ENCODE data around the gene ARAP1. TPM values are rescaled to one million over a fixed set of nuclear protein-coding genes. Genes with fewer than 3 reads are reported as not detected.

The ARAP1 gene
- total and polyA plus RNA-seq, 7 donors: 31.9 to 135 (median 61.5) TPM

DNA sequence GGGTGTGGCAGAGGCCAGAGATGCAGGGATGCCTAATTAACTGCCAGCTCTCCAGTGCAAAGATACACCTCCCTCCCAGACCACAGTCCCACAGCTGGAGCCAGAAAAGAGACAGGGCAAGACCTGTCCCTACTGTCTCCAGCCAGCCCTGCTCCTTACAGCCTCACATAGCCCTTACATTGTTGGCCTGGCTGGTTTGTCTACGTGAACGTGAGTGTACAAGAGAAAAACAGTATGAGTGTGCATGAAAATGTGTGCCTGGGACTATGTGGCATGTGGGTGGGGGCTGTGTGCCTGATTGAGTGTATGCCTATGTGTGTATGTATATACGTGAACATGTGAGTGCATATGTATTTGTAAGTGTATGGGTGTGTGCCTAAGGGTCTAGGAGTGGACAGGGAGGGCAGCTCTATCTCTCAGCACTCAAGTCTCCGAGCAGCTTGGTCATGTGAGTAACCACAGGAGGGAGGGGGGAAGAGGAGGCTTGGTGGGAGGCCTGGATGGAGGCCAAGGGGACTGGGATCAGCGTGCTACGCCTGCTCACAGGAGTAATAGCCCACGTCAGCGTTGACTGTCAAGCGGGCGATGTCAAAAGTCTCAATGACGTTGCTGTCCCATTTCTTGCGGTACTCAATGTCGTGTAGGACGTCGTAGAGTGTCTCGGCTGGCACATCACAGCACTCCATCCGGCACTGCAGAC is 6.6 kb upstream of the ARAP1 start:
- no peaks in the 10 kb centered on the region for H3K9me3 ChIP-seq
- no peak overlapping the region for H3K4me3 ChIP-seq
- DNase-seq: no peak
- 67 to 69% methylated on average over 17 of the region's 17 CpGs for WGBS, 2 donors
- intact Hi-C loops (cut with DNase I): no loop called here
- no peaks in the 10 kb centered on the region for H3K27me3 ChIP-seq
- H3K36me3 ChIP-seq: peaks cover 0 to 11% (median 0%) of the 10 kb centered on the region in 4 donors
- H3K4me1 ChIP-seq: no peaks in the 10 kb centered on the region
- H3K27ac ChIP-seq: no peak overlapping the region
- TF ChIP-seq, protein P1, sequence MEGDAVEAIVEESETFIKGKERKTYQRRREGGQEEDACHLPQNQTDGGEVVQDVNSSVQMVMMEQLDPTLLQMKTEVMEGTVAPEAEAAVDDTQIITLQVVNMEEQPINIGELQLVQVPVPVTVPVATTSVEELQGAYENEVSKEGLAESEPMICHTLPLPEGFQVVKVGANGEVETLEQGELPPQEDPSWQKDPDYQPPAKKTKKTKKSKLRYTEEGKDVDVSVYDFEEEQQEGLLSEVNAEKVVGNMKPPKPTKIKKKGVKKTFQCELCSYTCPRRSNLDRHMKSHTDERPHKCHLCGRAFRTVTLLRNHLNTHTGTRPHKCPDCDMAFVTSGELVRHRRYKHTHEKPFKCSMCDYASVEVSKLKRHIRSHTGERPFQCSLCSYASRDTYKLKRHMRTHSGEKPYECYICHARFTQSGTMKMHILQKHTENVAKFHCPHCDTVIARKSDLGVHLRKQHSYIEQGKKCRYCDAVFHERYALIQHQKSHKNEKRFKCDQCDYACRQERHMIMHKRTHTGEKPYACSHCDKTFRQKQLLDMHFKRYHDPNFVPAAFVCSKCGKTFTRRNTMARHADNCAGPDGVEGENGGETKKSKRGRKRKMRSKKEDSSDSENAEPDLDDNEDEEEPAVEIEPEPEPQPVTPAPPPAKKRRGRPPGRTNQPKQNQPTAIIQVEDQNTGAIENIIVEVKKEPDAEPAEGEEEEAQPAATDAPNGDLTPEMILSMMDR (IDR thresholded peaks at IDR 0.05): no peak
- TF ChIP-seq EP300 (IDR thresholded peaks at IDR 0.05): no peak
- no peak for TF ChIP-seq POLR2AphosphoS5 (IDR thresholded peaks at IDR 0.05)
- TF ChIP-seq POLR2A (IDR thresholded peaks at IDR 0.05): no peak

DNA sequence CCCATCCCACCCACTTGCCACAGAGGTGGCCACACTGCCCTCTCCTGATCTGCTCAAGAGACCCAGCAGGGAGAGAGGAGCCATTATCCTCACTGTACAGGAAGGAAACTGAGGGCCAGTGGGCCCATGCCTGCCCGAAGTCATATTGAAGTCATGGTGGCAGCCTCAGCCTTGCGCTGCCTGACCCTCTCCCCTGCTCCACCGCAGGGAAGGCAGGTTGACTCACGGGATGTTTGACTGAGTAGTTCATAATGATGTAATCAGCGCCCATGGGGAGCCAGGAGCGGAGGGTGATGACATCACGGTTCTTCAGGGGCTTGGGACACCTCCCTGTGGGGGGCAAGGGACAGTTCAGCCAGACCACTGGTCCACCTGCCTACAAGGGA is 6.1 kb upstream of the ARAP1 start:
- Histone ChIP-seq H3K36me3 (peaks cover 0 to 11% (median 0%) of the 10 kb centered on the region in 4 donors), H3K27me3 (no peaks in the 10 kb centered on the region), H3K4me3 (no peak overlapping the region), H3K9me3 (no peaks in the 10 kb centered on the region), H3K27ac (no peak overlapping the region), H3K4me1 (peaks cover 0 to 5% (median 1%) of the 10 kb centered on the region in 4 donors)
- DNase-seq: no peak
- WGBS, 2 donors: 89 to 91% methylated on average over 7 of the region's 7 CpGs
- intact Hi-C loops (cut with DNase I): no loop called here
- no peak for TF ChIP-seq POLR2A (IDR thresholded peaks at IDR 0.05)
- no peak for TF ChIP-seq POLR2AphosphoS5 (IDR thresholded peaks at IDR 0.05)
- TF ChIP-seq, protein P1 (IDR thresholded peaks at IDR 0.05): no peak
- TF ChIP-seq EP300 (IDR thresholded peaks at IDR 0.05): no peak

DNA sequence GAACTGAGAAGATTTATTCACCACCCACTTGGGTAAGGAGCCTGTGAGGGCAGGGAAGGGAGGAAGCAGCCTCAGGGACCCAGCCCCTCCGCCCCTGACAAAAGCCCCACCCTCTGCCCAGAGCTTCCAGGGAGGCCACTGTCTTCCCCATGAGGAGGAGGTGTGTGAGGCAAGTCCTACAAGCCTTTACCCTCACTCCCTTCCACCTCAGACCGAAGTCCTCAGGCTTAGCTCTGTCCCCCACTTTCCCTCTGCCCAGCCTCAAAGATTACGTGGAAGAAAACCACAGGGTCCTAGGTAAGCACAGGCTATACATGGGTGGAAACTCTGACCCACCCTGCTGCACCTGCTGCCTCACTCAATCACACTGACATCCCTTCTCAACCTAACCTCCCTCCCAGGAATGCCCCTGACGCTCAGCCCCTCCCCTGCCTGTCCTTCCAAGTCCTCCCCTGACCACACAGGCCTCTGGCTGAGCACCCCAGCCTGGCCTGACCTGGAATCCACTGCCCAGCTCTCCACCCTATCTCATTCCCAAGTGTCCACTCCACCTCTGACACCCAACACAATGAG is 3.6 kb upstream of the ARAP1 start:
- no peaks in the 10 kb centered on the region for H3K9me3 ChIP-seq
- intact Hi-C loops (cut with DNase I): loop anchor here (2.0 kb wide), 1 partner anchor 17 kb away; no protein-coding TSS in a partner anchor
- H3K27me3 ChIP-seq: no peaks in the 10 kb centered on the region
- peaks cover 0 to 26% (median 22%) of the 10 kb centered on the region in 4 donors for H3K4me1 ChIP-seq
- no peak overlapping the region for H3K27ac ChIP-seq
- no peak for TF ChIP-seq POLR2AphosphoS5 (IDR thresholded peaks at IDR 0.05)
- TF ChIP-seq, protein P1 (IDR thresholded peaks at IDR 0.05): no peak
- no peak overlapping the region for H3K4me3 ChIP-seq
- 76 to 85% methylated on average over 4 of the region's 4 CpGs for WGBS, 2 donors
- no peak for DNase-seq
- H3K36me3 ChIP-seq: peaks cover 0 to 11% (median 0%) of the 10 kb centered on the region in 4 donors

DNA sequence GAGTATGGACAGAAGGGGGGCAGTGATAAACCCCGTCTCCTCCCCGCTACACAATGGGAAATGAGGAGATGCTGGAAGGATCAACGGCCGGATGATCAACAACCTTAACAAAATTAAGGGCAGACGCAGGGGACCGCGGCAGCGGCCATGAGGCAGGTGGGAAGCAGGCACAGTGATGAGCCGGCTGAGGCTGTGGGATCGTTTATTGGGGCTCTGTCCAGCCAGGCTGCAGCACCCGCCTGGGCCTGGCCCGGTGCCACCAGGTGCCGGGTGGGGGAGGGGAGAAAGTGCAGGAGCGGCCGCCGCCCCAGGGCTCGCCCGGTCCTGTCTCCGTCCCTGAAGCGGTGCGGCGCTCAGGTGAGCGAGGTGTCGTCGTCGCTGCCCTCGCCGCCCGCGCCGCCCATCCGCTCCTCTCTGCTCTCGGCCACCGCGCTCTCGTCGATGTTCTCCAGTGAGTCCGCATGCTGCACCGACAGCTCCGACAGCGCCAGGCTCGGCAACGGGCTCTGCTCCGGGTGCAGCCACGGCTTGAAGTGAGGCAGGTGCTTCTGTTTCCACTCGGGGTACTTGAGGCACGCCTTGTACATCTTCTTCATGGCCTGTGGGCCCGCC is 2.4 kb upstream of the ARAP1 start:
- WGBS, 2 donors: 80 to 91% methylated on average over 48 of the region's 48 CpGs
- TF ChIP-seq EP300 (IDR thresholded peaks at IDR 0.05) (no peak), POLR2AphosphoS5 (IDR thresholded peaks at IDR 0.05) (no peak), POLR2A (IDR thresholded peaks at IDR 0.05) (no peak)
- TF ChIP-seq, protein P1 (IDR thresholded peaks at IDR 0.05): no peak

More for the DNA sequence above, 2.4 kb upstream of the ARAP1 start:
- Histone ChIP-seq H3K36me3 (peaks cover 0 to 11% (median 0%) of the 10 kb centered on the region in 4 donors), H3K9me3 (no peaks in the 10 kb centered on the region), H3K27me3 (no peaks in the 10 kb centered on the region), H3K27ac (no peak overlapping the region), H3K4me1 (peaks cover 0 to 33% (median 27%) of the 10 kb centered on the region in 4 donors), H3K4me3 (no peak overlapping the region)
- intact Hi-C loops (cut with DNase I): loop anchor here (2.0 kb wide), 1 partner anchor 18 kb away; no protein-coding TSS in a partner anchor
- DNase-seq: no peak

Data from sigmoid colon (tissue), 7 donors.